Activated CD8-positive, alpha-beta memory T cell treated with anti-CD3 and anti-CD28 coated beads for 36 hours (primary cell): ENCODE data around the gene CLTCL1. TPM values are rescaled to one million over a fixed set of nuclear protein-coding genes. Genes with fewer than 3 reads are reported as not detected.
"Not testable (repeated sequence)": the region's sequence is repeated elsewhere in the genome, so short reads cannot be mapped to it uniquely, and the experiment has no call there.

Source experiments
- CTCF ChIA-PET: fragments of 350-600 bp; sonication (Branson Sonifier 250); formaldehyde crosslinking; loops from one replicate; lab custom pipeline; 2021; ENCODE audit warnings: antibody characterized with exemption; lab: Charles Lee
- POLR2A ChIA-PET: fragments of 350-600 bp; sonication (Branson Sonifier 250); formaldehyde crosslinking; loops from one replicate; lab custom pipeline; 2021; ENCODE audit warnings: antibody characterized with exemption; lab: Charles Lee
- total RNA-seq, 2 experiments: library from RNA; stranded (reverse); gene quantifications; one replicate each; pipeline ENCODE4 v1.2.3, GENCODE V29; 2021

The CLTCL1 gene
- total RNA-seq, 2 experiments from 2014 or later, result 0.42 to 0.61 TPM

DNA sequence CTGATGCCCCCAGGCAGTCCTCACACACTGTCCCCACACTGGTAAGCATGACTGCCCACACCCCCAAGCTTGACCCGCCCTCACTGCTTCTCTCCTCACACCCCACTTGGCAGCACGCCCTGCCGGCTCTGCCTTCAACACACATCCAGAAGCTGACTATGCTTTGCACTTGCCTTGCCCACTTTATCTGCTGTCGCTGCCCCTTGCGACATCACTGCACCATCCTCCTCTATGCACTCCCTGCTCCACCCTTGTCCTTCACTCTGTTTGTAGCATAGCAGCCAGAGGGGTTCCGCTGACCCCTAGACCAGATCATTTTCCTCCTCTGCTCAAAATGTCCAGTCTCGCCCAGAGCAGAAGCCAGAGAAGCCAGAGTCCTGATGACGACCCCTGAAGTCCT is 87.7 kb downstream of the CLTCL1 start:
- ChIA-PET CTCF (no interaction called here), POLR2A (no interaction called here)

GRCh38 chr22:19202799-19203186 is 88.7 kb downstream of the CLTCL1 start:
- POLR2A ChIA-PET, result not testable (repeated sequence)

GRCh38 chr22:19201869-19202798 is 89.4 kb downstream of the CLTCL1 start:
- ChIA-PET POLR2A (no interaction called here), CTCF (no interaction called here)

More at GRCh38 chr22:19202799-19203186, 88.7 kb downstream of the CLTCL1 start:
- CTCF ChIA-PET, result not testable (repeated sequence)

DNA sequence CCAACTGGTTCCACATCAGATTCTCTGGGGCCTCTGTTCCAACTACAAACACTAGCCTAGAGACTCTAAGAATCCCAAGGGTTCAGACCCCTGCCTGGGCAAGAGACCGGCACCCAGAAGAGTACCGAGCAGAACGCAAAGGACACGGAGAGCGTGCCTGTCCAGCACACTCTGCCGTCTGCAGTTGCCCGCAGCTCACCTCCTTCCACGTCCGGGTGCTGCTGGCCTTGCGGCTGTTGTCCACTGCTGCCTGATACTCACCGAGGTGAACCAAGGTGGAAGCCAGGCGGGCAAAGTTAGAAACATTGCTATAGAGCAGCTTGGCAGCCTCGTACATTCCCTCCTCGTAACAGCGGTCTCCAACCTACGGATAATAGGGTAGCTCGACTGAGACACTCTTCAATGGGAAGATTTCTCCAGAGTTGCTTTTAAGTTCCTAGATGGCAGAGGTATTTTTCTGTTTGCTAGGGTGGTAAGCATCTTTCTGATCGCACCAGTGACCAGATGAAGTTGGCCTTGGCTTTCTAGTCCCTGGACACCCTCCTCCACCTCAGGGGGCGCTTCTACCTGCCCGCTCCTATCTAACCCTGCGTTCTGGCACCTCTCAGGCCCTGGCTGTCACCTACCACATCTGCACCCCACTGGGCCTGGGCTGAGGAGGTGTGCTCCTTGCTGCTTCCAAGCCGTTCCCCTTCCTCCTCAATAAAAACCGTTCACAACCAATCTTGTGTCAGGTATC is 90.2 kb downstream of the CLTCL1 start:
- ChIA-PET POLR2A (no interaction called here), CTCF (no interaction called here)

DNA sequence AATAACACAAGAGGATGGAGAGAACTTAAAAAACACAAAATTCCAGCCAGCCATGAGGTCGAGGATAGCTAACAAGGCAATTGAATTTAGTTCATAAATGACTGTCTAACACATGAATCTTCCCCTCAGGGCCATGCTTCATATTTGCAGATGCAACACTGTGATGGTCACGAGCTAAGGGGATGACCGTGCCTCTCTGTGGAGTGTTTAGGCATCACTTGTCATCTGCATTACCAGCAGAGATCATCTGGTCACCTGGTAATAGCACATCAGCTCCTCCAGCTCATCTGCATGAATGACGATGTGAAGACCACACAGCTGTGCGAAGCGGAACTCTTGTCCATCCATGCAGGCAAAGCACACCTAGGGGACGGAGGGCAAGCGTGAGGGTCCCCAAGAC is 92.0 kb downstream of the CLTCL1 start:
- ChIA-PET CTCF (no interaction called here), POLR2A (no interaction called here)

GRCh38 chr22:19197997-19198865 is 93.3 kb downstream of the CLTCL1 start:
- ChIA-PET POLR2A (no interaction called here), CTCF (no interaction called here)

GRCh38 chr22:19196841-19197612 is 94.5 kb downstream of the CLTCL1 start:
- CTCF ChIA-PET, result no interaction called here
- POLR2A ChIA-PET, result no interaction called here

- ChIA-PET POLR2A (no interaction called here), CTCF (no interaction called here)
These were observed 95.5 kb downstream of the CLTCL1 start for GRCh38 chr22:19195796-19196731.

GRCh38 chr22:19194766-19195536 is 96.6 kb downstream of the CLTCL1 start:
- CTCF ChIA-PET, result interaction anchor here (0.7 kb wide), 1 partner anchor 9 kb away, joined by 3 read pairs; no protein-coding TSS in a partner anchor
- POLR2A ChIA-PET, result interaction anchor here (0.6 kb wide), 1 partner anchor 749 kb away, joined by 3 read pairs; no protein-coding TSS in a partner anchor

DNA sequence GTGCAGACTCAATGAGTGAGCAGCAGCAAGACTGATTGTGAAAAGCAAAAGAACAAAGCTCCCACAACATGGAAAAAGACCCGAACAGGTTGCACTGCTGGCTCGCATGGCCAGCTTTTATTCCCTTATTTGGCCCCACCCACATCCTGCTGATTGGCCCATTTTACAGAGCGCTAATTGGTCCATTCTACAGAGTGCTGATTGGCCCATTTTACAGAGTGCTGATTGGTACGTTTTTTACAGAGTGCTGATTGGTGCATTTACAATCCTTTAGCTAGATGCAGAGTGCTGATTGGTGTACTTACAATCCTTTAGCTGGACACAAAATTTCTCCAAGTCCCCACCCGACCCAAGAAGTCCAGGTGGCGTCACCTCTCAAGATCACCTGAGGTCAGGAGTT is 97.6 kb downstream of the CLTCL1 start:
- CTCF ChIA-PET, result no interaction called here
- POLR2A ChIA-PET, result no interaction called here

- ChIA-PET CTCF (no interaction called here), POLR2A (no interaction called here)
These were observed 103.6 kb downstream of the CLTCL1 start for GRCh38 chr22:19187716-19188563.

DNA sequence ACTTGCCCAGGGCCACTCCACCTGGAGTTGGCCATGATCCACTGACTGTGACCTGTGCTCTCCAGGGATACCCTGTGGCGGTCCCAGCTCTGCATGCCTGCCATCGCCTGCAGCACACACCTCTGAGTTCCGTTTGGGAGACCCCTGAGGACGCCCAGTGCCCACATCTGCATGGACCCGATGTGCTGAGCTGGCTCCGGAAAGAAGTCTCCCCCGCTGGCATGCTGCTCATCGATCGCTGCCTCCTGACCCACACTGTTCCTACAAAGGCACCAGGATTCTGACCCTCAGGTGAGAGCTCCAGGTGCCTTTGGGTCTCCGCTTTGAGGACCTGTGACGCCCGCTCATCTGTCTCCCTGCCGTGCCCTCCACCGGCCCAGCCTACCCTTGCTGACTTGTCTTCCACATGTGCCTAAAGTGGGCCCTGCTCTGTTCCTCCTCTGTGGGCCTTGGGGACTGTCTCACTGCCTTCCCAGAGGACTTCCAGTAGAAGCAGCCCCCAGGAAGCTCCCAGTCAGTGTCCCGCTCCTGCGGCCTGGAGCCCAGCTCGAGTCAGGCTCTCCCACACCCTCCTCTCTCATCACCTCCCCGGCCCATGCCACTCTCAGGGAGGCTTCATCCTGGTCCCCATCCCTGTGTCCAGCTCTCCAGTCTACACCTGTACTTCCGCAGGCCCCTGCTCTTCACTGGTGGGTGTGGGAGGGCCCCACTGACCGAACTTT is 107.1 kb downstream of the CLTCL1 start:
- POLR2A ChIA-PET, result no interaction called here
- CTCF ChIA-PET, result interaction anchor here (0.8 kb wide), 1 partner anchor 230 kb away, joined by 3 read pairs; no protein-coding TSS in a partner anchor

DNA sequence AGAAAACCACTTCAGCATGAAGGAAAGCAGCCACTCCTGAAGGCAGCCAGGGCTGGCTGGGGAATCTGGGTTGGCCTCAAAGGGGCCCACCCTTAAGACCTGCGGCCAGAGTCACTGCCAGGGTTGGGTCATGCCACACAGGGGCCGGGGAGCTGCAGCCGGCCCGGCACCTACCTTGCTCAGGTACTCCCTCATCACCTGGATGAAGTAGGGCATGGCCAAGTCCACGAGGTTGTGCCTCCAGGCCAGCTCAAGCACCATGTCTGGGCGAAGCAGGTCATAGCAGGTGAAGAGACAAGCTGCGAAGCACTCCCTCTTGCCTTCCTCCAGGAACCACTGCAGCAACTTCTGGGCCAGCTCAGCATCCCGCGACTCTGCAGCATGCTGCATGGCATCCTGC is 108.3 kb downstream of the CLTCL1 start:
- ChIA-PET POLR2A (interaction anchor here (1.0 kb wide), 1 partner anchor 39 kb away, joined by 3 read pairs; the partner anchor contains the start of gene ESS2), CTCF (interaction anchor here (1.1 kb wide), 1 partner anchor 106 kb away, joined by 3 read pairs; no protein-coding TSS in a partner anchor)

DNA sequence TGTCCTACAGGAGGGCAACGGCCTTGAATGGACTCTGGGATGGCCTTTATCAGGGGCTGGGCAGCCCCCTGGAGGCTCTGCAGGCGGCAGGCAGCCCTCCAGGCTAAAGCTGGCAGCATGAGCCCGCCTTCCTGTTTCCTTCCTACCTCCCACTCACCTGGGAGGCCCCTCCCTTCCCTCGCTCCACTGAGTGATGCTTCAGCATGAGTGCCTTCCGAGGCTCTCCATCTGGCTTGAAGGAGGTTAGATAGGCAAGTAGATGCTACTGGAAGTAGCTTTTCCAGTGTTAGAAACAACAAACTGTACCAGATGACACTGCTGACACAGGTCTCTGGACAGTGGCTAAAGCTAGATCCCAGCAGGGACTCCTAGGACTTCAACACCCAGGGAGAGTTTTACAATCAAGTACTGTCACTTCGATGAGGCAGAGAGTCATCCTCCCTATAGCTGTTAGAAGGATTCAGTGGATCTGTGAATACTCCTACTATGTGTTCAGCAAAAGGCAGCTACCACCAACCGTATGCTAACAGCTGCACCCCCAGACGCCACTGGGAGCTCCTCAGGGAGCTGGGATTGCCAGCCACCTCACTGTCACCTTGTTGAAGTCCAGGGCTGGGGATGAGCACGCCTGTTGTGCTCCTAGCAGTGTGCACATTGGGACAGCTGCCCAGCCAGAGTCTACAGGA is 108.9 kb downstream of the CLTCL1 start:
- CTCF ChIA-PET, result interaction anchor here (1.1 kb wide), 1 partner anchor 106 kb away, joined by 3 read pairs; no protein-coding TSS in a partner anchor
- POLR2A ChIA-PET, result interaction anchor here (1.0 kb wide), 1 partner anchor 38 kb away, joined by 3 read pairs; the partner anchor contains the start of gene ESS2
